Measurements from ENCODE around the gene FGFBP3. TPM values are rescaled to one million over a fixed set of nuclear protein-coding genes. Genes with fewer than 3 reads are reported as not detected.

Gene FGFBP3
- total RNA-seq, 1 experiment from 2014 or later = 1.2 TPM

DNA sequence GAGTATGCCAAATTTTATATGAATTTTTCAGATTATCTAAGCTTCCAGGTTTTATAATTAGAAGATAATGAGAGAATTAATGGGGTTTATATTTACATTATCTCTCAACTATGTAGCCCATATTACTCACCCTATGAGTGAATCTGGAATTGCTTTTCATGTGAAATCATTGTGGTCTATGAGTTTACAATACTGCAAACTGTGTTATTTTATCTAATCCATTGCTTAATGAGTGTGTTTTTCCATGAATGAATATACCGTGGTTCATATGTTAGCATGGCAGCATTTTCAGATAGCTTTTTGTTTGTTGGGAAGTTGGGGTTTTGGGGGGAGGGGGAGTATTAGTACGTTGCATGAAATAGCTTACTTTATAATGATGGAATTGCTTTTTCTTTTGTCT is 44.5 kb downstream of the FGFBP3 start:
- Histone ChIP-seq H3K4me2 (ENCODE audit: low read length) (no peak overlapping the region), H3K27me3 (ENCODE audit: insufficient read depth, low read length) (no peaks in the 10 kb centered on the region), H3K9me2 (ENCODE audit: insufficient read depth) (no peaks in the 10 kb centered on the region), H3K36me3 (ENCODE audit: control insufficient read depth in 1 of 2, insufficient read depth in 2 of 2, low read length in 2 of 2) (peaks cover 0 to 15% of the 10 kb centered on the region in 2 experiments; a peak in 3 of 4 replicates), H3K9me3 (ENCODE audit: control insufficient read depth in 1 of 2, insufficient read depth in 1 of 2, low read depth in 1 of 2, low read length in 2 of 2) (no peaks in the 10 kb centered on the region), H3K9ac (ENCODE audit: low read length) (no peak overlapping the region), H4K20me1 (ENCODE audit: insufficient read depth) (no peaks in the 10 kb centered on the region; the same call in 1 of the 2 replicates), H2AFZ (ENCODE audit: low read depth, low read length, poor library complexity, severe bottlenecking) (no peak overlapping the region), H3K4me3 (replicated peaks in 1 of 2; ENCODE audit: low read depth in 1 of 2, low read length in 2 of 2) (no peak overlapping the region), H3K27ac (ENCODE audit: low read depth, low read length) (no peak overlapping the region), H3K4me1 (ENCODE audit: control insufficient read depth in 1 of 2, insufficient read depth in 2 of 2, low read length in 2 of 2) (no peaks in the 10 kb centered on the region), H3K79me2 (ENCODE audit: insufficient read depth, low read length) (no peaks in the 10 kb centered on the region)
- no peak for DNase-seq (ENCODE audit: low read depth, low spot score)
- intact Hi-C loops (cut with micrococcal nuclease) = no loop called here
- ChIA-PET POLR2A (no interaction called here), RAD21 (ENCODE audit: low non-redundant PET in 1 of 2, low total read pairs in 2 of 2, uncharacterized antibody in 2 of 2, unreplicated experiment in 2 of 2) (no interaction called here), CTCF (interaction anchor here (0.6 kb wide), 1 partner anchor 49 kb away, joined by 3 read pairs; no protein-coding TSS in a partner anchor)
- no peak for ATAC-seq
- BruUV-seq (replicated peaks) = no TSS peak
- TF ChIP-seq JUND (IDR thresholded peaks at IDR 0.05) = no peak
- no peak for TF ChIP-seq EZH2 (IDR thresholded peaks at IDR 0.05)
- TF ChIP-seq EZH2phosphoT487 (IDR thresholded peaks at IDR 0.05; ENCODE audit: borderline replicate concordance) = no peak
- TF ChIP-seq ELF1 (IDR thresholded peaks at IDR 0.05; ENCODE audit: borderline replicate concordance, low read depth) = no peak
- TF ChIP-seq, protein P1, sequence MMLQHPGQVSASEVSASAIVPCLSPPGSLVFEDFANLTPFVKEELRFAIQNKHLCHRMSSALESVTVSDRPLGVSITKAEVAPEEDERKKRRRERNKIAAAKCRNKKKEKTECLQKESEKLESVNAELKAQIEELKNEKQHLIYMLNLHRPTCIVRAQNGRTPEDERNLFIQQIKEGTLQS (IDR thresholded peaks at IDR 0.05) = no peak
- no peak for TF ChIP-seq SRF (IDR thresholded peaks at IDR 0.05; ENCODE audit: low read depth)
- TF ChIP-seq SIN3A (IDR thresholded peaks at IDR 0.05; ENCODE audit: low read depth) = no peak
- TF ChIP-seq, protein P2, sequence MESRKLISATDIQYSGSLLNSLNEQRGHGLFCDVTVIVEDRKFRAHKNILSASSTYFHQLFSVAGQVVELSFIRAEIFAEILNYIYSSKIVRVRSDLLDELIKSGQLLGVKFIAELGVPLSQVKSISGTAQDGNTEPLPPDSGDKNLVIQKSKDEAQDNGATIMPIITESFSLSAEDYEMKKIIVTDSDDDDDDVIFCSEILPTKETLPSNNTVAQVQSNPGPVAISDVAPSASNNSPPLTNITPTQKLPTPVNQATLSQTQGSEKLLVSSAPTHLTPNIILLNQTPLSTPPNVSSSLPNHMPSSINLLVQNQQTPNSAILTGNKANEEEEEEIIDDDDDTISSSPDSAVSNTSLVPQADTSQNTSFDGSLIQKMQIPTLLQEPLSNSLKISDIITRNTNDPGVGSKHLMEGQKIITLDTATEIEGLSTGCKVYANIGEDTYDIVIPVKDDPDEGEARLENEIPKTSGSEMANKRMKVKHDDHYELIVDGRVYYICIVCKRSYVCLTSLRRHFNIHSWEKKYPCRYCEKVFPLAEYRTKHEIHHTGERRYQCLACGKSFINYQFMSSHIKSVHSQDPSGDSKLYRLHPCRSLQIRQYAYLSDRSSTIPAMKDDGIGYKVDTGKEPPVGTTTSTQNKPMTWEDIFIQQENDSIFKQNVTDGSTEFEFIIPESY (IDR thresholded peaks at IDR 0.05; ENCODE audit: extremely low read depth, insufficient replicate concordance, low read length) = no peak
- TF ChIP-seq CBX3 (IDR thresholded peaks at IDR 0.05; ENCODE audit: low read depth) = no peak
- no peak for TF ChIP-seq ZNF274 (IDR thresholded peaks at IDR 0.05; ENCODE audit: low read depth, low read length)
- TF ChIP-seq, protein P3, sequence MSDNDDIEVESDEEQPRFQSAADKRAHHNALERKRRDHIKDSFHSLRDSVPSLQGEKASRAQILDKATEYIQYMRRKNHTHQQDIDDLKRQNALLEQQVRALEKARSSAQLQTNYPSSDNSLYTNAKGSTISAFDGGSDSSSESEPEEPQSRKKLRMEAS (IDR thresholded peaks at IDR 0.05) = no peak
- TF ChIP-seq RAD21 (IDR thresholded peaks at IDR 0.05; ENCODE audit: low read depth) = no peak
- TF ChIP-seq YY1 (IDR thresholded peaks at IDR 0.05; ENCODE audit: extremely low read depth, insufficient replicate concordance, low read depth, low read length) = no peak
- TF ChIP-seq, protein P4, sequence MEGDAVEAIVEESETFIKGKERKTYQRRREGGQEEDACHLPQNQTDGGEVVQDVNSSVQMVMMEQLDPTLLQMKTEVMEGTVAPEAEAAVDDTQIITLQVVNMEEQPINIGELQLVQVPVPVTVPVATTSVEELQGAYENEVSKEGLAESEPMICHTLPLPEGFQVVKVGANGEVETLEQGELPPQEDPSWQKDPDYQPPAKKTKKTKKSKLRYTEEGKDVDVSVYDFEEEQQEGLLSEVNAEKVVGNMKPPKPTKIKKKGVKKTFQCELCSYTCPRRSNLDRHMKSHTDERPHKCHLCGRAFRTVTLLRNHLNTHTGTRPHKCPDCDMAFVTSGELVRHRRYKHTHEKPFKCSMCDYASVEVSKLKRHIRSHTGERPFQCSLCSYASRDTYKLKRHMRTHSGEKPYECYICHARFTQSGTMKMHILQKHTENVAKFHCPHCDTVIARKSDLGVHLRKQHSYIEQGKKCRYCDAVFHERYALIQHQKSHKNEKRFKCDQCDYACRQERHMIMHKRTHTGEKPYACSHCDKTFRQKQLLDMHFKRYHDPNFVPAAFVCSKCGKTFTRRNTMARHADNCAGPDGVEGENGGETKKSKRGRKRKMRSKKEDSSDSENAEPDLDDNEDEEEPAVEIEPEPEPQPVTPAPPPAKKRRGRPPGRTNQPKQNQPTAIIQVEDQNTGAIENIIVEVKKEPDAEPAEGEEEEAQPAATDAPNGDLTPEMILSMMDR (IDR thresholded peaks at IDR 0.05 in 2 of 3, conservative IDR thresholded peaks at IDR 0.05 in 1 of 3; ENCODE audit: borderline replicate concordance in 1 of 3, insufficient read depth in 1 of 3, low read depth in 2 of 3, low read length in 2 of 3) = no peak
- TF ChIP-seq, protein P5, sequence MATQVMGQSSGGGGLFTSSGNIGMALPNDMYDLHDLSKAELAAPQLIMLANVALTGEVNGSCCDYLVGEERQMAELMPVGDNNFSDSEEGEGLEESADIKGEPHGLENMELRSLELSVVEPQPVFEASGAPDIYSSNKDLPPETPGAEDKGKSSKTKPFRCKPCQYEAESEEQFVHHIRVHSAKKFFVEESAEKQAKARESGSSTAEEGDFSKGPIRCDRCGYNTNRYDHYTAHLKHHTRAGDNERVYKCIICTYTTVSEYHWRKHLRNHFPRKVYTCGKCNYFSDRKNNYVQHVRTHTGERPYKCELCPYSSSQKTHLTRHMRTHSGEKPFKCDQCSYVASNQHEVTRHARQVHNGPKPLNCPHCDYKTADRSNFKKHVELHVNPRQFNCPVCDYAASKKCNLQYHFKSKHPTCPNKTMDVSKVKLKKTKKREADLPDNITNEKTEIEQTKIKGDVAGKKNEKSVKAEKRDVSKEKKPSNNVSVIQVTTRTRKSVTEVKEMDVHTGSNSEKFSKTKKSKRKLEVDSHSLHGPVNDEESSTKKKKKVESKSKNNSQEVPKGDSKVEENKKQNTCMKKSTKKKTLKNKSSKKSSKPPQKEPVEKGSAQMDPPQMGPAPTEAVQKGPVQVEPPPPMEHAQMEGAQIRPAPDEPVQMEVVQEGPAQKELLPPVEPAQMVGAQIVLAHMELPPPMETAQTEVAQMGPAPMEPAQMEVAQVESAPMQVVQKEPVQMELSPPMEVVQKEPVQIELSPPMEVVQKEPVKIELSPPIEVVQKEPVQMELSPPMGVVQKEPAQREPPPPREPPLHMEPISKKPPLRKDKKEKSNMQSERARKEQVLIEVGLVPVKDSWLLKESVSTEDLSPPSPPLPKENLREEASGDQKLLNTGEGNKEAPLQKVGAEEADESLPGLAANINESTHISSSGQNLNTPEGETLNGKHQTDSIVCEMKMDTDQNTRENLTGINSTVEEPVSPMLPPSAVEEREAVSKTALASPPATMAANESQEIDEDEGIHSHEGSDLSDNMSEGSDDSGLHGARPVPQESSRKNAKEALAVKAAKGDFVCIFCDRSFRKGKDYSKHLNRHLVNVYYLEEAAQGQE (IDR thresholded peaks at IDR 0.05; ENCODE audit: low read depth) = no peak
- TF ChIP-seq FOSL1 (IDR thresholded peaks at IDR 0.05; ENCODE audit: low read depth) = no peak
- TF ChIP-seq POLR2A (IDR thresholded peaks at IDR 0.05; ENCODE audit: borderline replicate concordance, extremely low read depth, insufficient read depth, insufficient read length) = no peak
- TF ChIP-seq TCF7L2 (IDR thresholded peaks at IDR 0.05; ENCODE audit: borderline replicate concordance, extremely low read depth, insufficient read depth, insufficient read length) = no peak
- no peak for TF ChIP-seq EGR1 (IDR thresholded peaks at IDR 0.05; ENCODE audit: low read depth)

All from HCT116 (cell line).